Activated B cell treated with CpG ODN at 0.5 μM for 24 hours (primary cell): ENCODE results near the gene PTGES2. TPM values are rescaled to one million over a fixed set of nuclear protein-coding genes. Genes with fewer than 3 reads are reported as not detected.

Experiments
- ATAC-seq: fragments of 200-7000 bp; cut with Tn5 transposase; one replicate; pipeline ENCODE4 v1.10.0; 2021; ENCODE audit warnings: low read depth, mild to moderate bottlenecking, moderate library complexity
- CTCF ChIA-PET: fragments of 350-600 bp; sonication (Branson Sonifier 250); formaldehyde crosslinking; loops from one replicate; lab custom pipeline; 2021; ENCODE audit warnings: antibody characterized with exemption; lab: Charles Lee
- POLR2A ChIA-PET: fragments of 350-600 bp; sonication (Branson Sonifier 250); formaldehyde crosslinking; loops from one replicate; lab custom pipeline; 2021; ENCODE audit warnings: antibody characterized with exemption; lab: Charles Lee
- DNase-seq: peaks from one replicate; pipeline ENCODE4 v3.0.0; 2022
- H3K27ac Mint-ChIP-seq: one replicate; pipeline ENCODE4 v1.8.0; 2020; ENCODE audit warnings: mixed read lengths
- H3K27me3 Mint-ChIP-seq: one replicate; pipeline ENCODE4 v1.8.0; 2021; ENCODE audit warnings: mixed read lengths
- H3K36me3 Mint-ChIP-seq: one replicate; pipeline ENCODE4 v1.8.0; 2021; ENCODE audit warnings: low read depth, mixed read lengths
- H3K4me1 Mint-ChIP-seq: one replicate; pipeline ENCODE4 v1.8.0; 2021; ENCODE audit warnings: mixed read lengths
- H3K4me3 Mint-ChIP-seq: one replicate; pipeline ENCODE4 v1.8.0; 2020; ENCODE audit warnings: mild to moderate bottlenecking, mixed read lengths
- H3K9me3 Mint-ChIP-seq: one replicate; pipeline ENCODE4 v1.8.0; 2020; ENCODE audit warnings: mixed read lengths
- intact Hi-C: fragments of 100-400 bp; cut with micrococcal nuclease; formaldehyde crosslinking; loops from one replicate; pipeline ENCODE4 v1.15.1; 2024
- total RNA-seq: library from RNA; stranded (reverse); gene quantifications from 2 replicates; pipeline ENCODE4 v1.2.3, GENCODE V29; 2022
- TF ChIP-seq, protein P1 (sequence below): fragments of 200-600 bp; IDR thresholded peaks from one replicate; pipeline ENCODE4 v1.8.0; 2022; ENCODE audit warnings: antibody characterized with exemption, mild to moderate bottlenecking

PTGES2 gene
- total RNA-seq, 1 donor from 2014 or later: 89.2 TPM

DNA sequence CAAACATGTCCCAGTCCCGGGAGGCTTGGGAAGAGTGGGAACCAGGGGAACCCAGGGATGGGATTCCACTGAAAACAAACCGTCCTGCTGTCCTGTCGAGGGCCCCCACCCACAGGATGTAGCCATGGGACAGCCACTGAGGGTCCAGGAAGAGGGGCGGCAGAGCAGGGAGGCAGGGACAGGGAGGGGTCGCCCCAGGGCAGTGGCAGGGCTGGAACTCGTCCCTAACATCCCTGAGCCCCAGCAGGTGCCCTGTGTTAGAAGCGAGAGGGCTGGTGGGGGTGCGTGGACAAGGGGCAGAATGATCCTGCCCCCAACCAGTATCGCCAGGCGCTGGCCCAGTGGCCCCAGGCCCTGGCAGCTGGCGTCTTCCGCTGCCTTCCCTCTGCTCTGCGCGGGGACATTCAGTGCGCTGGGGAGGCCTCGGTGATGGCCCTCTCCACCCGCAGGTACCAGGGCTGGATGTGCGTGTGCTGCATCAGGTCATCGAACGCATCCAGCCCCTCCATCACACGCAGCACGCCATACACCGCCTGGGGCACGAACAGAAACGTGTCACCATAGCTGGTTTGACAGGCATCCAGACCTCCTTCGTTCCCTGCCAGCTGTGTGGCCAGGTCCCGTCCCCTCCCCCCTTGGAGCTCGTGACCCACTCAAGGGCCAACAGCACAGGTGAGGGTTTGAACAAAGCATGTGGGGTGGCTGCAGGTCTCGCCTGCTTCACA lies 6.6 kb downstream of the PTGES2 start:
- H3K27me3 Mint-ChIP-seq: no peaks in the 10 kb centered on the region

GRCh38 chr9:128120061-128120740 lies 7.3 kb downstream of the PTGES2 start:
- Mint-ChIP-seq H3K4me3 (no peak overlapping the region), H3K9me3 (no peaks in the 10 kb centered on the region), H3K27me3 (no peaks in the 10 kb centered on the region), H3K36me3 (peaks cover 42% of the 10 kb centered on the region), H3K27ac (no peak overlapping the region), H3K4me1 (peaks cover 32% of the 10 kb centered on the region)
- ATAC-seq (no peak), DNase-seq (no peak)
- intact Hi-C loops: loop anchor here (10.0 kb wide), 1 partner anchor 895 kb away; no protein-coding TSS in a partner anchor
- TF ChIP-seq, protein P1, sequence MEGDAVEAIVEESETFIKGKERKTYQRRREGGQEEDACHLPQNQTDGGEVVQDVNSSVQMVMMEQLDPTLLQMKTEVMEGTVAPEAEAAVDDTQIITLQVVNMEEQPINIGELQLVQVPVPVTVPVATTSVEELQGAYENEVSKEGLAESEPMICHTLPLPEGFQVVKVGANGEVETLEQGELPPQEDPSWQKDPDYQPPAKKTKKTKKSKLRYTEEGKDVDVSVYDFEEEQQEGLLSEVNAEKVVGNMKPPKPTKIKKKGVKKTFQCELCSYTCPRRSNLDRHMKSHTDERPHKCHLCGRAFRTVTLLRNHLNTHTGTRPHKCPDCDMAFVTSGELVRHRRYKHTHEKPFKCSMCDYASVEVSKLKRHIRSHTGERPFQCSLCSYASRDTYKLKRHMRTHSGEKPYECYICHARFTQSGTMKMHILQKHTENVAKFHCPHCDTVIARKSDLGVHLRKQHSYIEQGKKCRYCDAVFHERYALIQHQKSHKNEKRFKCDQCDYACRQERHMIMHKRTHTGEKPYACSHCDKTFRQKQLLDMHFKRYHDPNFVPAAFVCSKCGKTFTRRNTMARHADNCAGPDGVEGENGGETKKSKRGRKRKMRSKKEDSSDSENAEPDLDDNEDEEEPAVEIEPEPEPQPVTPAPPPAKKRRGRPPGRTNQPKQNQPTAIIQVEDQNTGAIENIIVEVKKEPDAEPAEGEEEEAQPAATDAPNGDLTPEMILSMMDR: no peak
- POLR2A ChIA-PET: interaction anchor here (0.5 to 0.7 kb wide), 3 partner anchors 10 to 113 kb away, joined by 3 read pairs; no protein-coding TSS in a partner anchor
- CTCF ChIA-PET: interaction anchor here (0.9 kb wide), 1 partner anchor 68 kb away, joined by 5 read pairs; no protein-coding TSS in a partner anchor

More for the DNA sequence above, 6.6 kb downstream of the PTGES2 start:
- TF ChIP-seq, protein P1: no peak
- no peak for DNase-seq
- Mint-ChIP-seq H3K4me1 (peaks cover 32% of the 10 kb centered on the region), H3K9me3 (no peaks in the 10 kb centered on the region), H3K27ac (no peak overlapping the region), H3K36me3 (peaks cover 42% of the 10 kb centered on the region), H3K4me3 (no peak overlapping the region)
- no peak for ATAC-seq
- POLR2A ChIA-PET: interaction anchor here (0.5 kb wide), 1 partner anchor 11 kb away, joined by 3 read pairs; no protein-coding TSS in a partner anchor
- intact Hi-C loops: loop anchor here (10.0 kb wide), 1 partner anchor 896 kb away; no protein-coding TSS in a partner anchor
- CTCF ChIA-PET: no interaction called here

- no peak for ATAC-seq
- no peak for DNase-seq
- Mint-ChIP-seq H3K27ac (no peak overlapping the region), H3K27me3 (no peaks in the 10 kb centered on the region), H3K4me1 (peaks cover 38% of the 10 kb centered on the region), H3K4me3 (no peak overlapping the region), H3K9me3 (no peaks in the 10 kb centered on the region), H3K36me3 (peaks cover 37% of the 10 kb centered on the region)
- TF ChIP-seq, protein P1: no peak
- intact Hi-C loops: loop anchor here (5.0 kb wide), 1 partner anchor 137 kb away; the partner anchor contains the start of gene EEIG1
- CTCF ChIA-PET: interaction anchor here (0.9 kb wide), 1 partner anchor 67 kb away, joined by 5 read pairs; no protein-coding TSS in a partner anchor
- POLR2A ChIA-PET: interaction anchor here (0.7 kb wide), 1 partner anchor 114 kb away, joined by 3 read pairs; no protein-coding TSS in a partner anchor
These were observed 8.4 kb downstream of the PTGES2 start for GRCh38 chr9:128118971-128119665.

GRCh38 chr9:128118472-128118857 lies 9.1 kb downstream of the PTGES2 start:
- Mint-ChIP-seq H3K36me3 (peaks cover 39% of the 10 kb centered on the region), H3K9me3 (no peaks in the 10 kb centered on the region), H3K27me3 (no peaks in the 10 kb centered on the region), H3K27ac (no peak overlapping the region), H3K4me1 (peaks cover 41% of the 10 kb centered on the region), H3K4me3 (no peak overlapping the region)
- intact Hi-C loops: loop anchor here (5.0 kb wide), 1 partner anchor 136 kb away; the partner anchor contains the start of gene EEIG1
- POLR2A ChIA-PET: interaction anchor here (0.5 to 3.4 kb wide), 2 partner anchors 11 to 566 kb away, joined by 4 to 16 read pairs; no protein-coding TSS in a partner anchor
- no peak for DNase-seq
- TF ChIP-seq, protein P1: no peak
- ATAC-seq: no peak
- CTCF ChIA-PET: interaction anchor here (1.0 to 4.3 kb wide), 10 partner anchors 10 to 176 kb away, joined by 3 to 39 read pairs (median 6); partner anchors contain the start of genes NAIF1 and PTGES2
